GM19035 (cell line): ENCODE measurements around the gene GTSE1.

Source experiments
- ATAC-seq: cut with Tn5 transposase; IDR thresholded peaks from one replicate; pipeline ENCODE4 v1.9.1; 2021; ENCODE audit not compliant: unreplicated experiment

GTSE1 gene

DNA sequence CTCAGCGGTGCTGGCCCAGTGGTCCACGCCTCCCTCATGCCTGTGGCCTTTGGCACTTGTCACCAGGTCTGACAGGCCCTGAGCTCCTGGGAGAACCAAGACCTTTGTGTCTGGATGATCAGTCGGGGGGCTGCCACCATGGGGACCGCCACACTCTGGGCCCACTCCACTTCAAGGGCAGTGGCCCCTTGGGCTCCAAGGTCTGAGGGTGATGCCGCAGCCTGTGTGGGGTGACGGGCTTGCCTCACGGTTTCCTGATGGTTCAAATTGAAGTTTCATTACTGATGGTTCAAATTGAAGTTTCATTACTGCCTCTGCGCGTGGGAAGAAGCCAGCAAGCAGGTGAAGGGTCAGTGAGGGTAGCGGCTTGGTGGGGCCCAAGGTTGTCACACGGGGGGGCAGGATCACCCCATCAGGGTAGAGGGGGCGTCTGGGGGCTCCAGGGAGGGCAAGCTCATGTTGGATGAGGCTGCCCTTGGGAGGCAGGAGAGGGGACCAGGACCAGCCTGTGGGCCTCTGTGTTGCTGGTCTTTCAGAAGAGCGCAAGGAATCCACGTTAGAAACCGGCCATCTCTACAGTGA is 66.4 kb downstream of the GTSE1 start:
- ATAC-seq = no peak

GRCh38 chr22:46363611-46364321 is 67.1 kb downstream of the GTSE1 start:
- no peak for ATAC-seq

DNA sequence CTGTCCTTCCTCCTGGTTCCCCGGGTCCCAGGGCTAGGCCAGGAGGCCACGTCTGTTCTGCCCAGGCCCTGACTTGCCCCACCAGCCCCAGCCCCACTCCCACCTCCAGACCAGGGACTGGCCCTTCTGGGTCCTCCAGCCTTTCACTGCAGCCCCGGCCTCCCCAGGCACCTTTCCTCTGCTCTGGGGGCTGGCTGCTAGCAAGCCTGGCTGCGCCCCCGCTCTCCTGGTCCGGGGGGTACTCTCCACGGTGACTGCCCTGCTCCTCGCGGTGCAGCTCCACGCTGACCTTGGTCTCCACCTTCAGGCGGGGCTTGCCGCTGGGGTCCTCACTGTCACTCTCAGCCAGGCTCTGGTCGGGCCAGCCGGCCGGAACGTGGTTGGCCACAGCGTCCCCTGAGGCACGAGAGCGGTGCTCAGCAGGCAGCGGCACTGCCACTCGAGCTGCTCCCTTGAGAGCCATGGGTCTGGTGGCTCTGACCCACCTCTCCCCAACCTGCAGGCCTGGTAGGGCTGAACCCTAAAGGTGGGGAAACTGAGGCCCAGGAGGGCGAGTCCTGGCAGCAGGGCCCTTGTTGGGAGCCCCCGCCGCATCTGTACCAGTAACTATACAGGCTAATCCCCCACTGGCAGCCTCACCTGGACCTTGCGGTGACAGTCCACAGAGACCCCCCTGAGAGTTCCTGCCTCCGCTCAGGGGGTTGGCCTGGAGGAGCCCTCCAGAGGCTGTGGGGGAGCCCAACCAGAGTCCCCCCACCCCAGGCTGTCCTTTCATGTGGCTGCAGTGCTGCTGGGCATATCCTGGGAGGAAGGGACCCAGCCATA is 67.9 kb downstream of the GTSE1 start:
- no peak for ATAC-seq

GRCh38 chr22:46365166-46365624 is 68.5 kb downstream of the GTSE1 start:
- no peak for ATAC-seq

GRCh38 chr22:46366327-46366731 is 69.7 kb downstream of the GTSE1 start:
- ATAC-seq = no peak

GRCh38 chr22:46366801-46367706 is 70.4 kb downstream of the GTSE1 start:
- ATAC-seq = no peak

DNA sequence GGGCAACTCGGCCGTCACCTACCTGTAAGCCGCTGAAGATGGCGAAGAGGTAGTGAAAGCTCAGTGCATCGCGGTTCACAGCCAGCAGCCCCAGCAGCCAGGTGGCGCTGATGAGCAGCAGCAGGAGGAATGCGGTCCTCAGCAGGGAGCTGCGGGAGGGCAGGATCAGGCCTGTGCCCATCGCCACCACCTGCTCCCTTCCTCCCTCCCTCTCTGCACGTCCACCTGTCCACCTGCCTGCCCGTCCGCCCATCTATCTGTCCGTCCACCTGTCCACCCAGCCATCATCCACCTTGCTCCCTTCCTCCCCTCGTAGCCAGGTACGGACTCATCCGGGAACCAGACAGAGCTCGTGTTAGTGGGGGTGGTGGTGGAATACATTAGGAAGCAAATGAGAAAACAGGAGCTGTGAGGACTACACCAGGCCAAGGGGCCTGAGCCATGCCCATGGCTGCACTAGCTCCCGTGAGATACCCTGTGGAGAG is 71.1 kb downstream of the GTSE1 start:
- peak; percentile 46 for ATAC-seq

GRCh38 chr22:46368422-46368821 is 71.8 kb downstream of the GTSE1 start:
- no peak for ATAC-seq

GRCh38 chr22:46368871-46369715 is 72.4 kb downstream of the GTSE1 start:
- ATAC-seq = no peak

- no peak for ATAC-seq
Measured at GRCh38 chr22:46369716-46370583, 73.3 kb downstream of the GTSE1 start.

GRCh38 chr22:46370584-46371291 is 74.1 kb downstream of the GTSE1 start:
- ATAC-seq = no peak

- ATAC-seq = no peak
Measured at GRCh38 chr22:46371623-46372226, 75.1 kb downstream of the GTSE1 start.

DNA sequence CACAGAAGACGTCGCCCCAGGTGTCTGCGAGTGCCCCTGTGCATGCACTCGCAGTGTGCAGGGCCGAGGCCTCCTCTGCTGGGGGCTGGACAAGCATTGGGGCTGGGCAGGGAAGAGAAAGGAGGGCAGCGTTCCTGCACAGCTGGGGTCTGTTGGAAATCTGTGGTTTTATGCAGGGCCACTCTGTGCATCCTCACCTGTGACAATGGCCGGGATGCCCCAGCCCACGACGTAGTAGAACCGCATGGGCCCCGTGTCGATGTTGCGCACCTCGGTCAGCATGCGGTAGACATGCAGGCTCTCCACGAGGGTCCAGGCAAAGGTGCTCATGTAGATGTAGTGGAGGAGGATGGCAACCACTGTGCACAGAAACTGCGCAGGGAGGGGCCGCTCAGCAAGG is 76.0 kb downstream of the GTSE1 start:
- ATAC-seq = no peak

DNA sequence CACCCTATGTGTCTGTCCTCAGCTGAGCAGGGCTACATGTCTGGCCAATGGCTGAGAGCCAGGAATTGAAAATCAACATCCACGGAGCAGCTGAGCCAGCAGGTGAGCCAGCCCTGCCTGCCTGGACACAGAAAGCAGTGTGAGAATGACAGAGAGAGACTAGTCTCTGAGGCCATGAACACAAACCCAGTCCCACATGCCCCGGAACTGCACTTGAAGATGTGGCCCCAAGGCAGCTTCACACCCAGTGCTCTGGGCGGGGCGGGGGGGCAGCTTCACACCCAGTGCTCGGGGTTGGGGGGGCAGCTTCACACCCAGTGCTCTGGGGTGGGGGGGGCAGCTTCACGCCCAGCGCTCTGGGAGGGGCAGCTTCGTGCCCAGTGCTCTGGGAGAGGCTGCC is 76.5 kb downstream of the GTSE1 start:
- ATAC-seq = no peak

DNA sequence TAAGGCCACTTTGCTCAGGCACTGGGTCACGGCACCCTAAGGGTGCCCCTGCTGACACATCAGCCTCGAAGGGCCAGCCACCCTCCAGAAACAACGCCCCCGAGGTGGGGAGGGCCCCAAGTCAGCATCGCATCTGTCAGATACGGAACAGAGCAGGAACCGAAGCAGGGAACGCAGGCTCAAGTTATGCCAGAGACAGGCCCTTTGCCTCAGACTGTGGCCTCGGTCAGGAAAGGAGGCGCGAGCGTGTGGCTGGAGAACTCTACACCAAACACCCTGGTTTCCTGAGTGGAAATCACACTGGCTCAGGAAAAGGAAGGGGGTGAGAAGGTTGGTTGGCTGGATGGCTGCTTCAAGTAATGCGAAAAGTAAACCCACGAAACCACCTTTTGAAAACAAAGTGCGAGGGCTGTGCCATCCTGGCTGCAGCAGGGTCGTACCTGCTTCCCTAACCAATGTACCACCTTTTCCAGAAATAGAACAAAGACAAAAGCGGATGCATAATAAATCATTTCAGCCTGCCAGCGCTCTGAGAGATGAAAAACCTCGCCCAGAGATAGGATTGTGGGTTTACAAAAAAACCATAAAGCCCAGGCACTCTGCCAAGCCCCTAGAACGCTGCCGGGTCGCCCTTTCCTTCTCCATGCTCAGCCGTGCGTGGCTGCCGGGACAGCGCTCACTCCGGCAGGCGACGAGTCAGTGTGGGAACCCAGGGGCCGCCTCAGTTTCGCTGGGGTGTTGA is 77.4 kb downstream of the GTSE1 start:
- no peak for ATAC-seq

- no peak for ATAC-seq
Measured at GRCh38 chr22:46374663-46375474, 78.2 kb downstream of the GTSE1 start.
